Measurements from ENCODE around the gene SH2B3. TPM values are rescaled to one million over a fixed set of nuclear protein-coding genes. Genes with fewer than 3 reads are reported as not detected.

Gene SH2B3
- total and polyA plus RNA-seq, 2 donors = 8.4 to 9.1 TPM

Other genes starting within 250 kb of the SH2B3 start
- 1.3 TPM for gene PHETA1, start 36.8 kb upstream of the SH2B3 start, total RNA-seq
- 4.4 TPM for gene PHETA1, start 36.8 kb upstream of the SH2B3 start, polyA plus RNA-seq
- gene ATXN2, start 193.4 kb downstream of the SH2B3 start, total RNA-seq = 11.8 TPM
- gene ATXN2, start 193.4 kb downstream of the SH2B3 start, polyA plus RNA-seq = 19.7 TPM

Data from thymus (tissue), 2 donors.